ENCODE measurements around the gene RNF123. TPM values are rescaled to one million over a fixed set of nuclear protein-coding genes. Genes with fewer than 3 reads are reported as not detected.

RNF123 gene
- total RNA-seq, 4 donors from 2014 or later, result 34.6 to 99.5 (median 52.1) TPM

- H3K4me3 ChIP-seq, result no peak overlapping the region
- TF ChIP-seq POLR2AphosphoS5 (IDR thresholded peaks at IDR 0.05) (no peak), EP300 (IDR thresholded peaks at IDR 0.05; ENCODE audit: low read depth) (no peak), POLR2A (IDR thresholded peaks at IDR 0.05) (no peak)
- TF ChIP-seq, protein P1, sequence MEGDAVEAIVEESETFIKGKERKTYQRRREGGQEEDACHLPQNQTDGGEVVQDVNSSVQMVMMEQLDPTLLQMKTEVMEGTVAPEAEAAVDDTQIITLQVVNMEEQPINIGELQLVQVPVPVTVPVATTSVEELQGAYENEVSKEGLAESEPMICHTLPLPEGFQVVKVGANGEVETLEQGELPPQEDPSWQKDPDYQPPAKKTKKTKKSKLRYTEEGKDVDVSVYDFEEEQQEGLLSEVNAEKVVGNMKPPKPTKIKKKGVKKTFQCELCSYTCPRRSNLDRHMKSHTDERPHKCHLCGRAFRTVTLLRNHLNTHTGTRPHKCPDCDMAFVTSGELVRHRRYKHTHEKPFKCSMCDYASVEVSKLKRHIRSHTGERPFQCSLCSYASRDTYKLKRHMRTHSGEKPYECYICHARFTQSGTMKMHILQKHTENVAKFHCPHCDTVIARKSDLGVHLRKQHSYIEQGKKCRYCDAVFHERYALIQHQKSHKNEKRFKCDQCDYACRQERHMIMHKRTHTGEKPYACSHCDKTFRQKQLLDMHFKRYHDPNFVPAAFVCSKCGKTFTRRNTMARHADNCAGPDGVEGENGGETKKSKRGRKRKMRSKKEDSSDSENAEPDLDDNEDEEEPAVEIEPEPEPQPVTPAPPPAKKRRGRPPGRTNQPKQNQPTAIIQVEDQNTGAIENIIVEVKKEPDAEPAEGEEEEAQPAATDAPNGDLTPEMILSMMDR (IDR thresholded peaks at IDR 0.05), result no peak
- no peak for DNase-seq
- no peaks in the 10 kb centered on the region for H3K9me3 ChIP-seq
- 93% methylated on average over 11 of the region's 11 CpGs; no CpG with 5 or more reads in 1 of the 2 donors for WGBS, 2 donors (ENCODE audit: low coverage in 1 of 2)
- in situ Hi-C loops (cut with MboI; ENCODE audit: low pct_ligation_motif_present in 1 of 4, low pct_unique_long_range_greater_than_20kb in 1 of 4, low sequenced_read_pairs in 3 of 4), result loop anchor here in 1 of 4 donors (10.0 kb wide), 1 partner anchor 142 kb away; no protein-coding TSS in a partner anchor
- no peaks in the 10 kb centered on the region for H3K4me1 ChIP-seq
- intact Hi-C loops (cut with DNase I; ENCODE audit: low total_unique reads), result loop anchor here (10.0 kb wide), 2 partner anchors 142 to 202 kb away; partner anchors contain the start of gene MST1R
- no peak overlapping the region for H3K27ac ChIP-seq
- H3K27me3 ChIP-seq, result no peaks in the 10 kb centered on the region
- peaks cover 0 to 6% (median 0%) of the 10 kb centered on the region in 4 donors for H3K36me3 ChIP-seq
Measured at GRCh38 chr3:49702672-49703071, 13.3 kb downstream of the RNF123 start.

DNA sequence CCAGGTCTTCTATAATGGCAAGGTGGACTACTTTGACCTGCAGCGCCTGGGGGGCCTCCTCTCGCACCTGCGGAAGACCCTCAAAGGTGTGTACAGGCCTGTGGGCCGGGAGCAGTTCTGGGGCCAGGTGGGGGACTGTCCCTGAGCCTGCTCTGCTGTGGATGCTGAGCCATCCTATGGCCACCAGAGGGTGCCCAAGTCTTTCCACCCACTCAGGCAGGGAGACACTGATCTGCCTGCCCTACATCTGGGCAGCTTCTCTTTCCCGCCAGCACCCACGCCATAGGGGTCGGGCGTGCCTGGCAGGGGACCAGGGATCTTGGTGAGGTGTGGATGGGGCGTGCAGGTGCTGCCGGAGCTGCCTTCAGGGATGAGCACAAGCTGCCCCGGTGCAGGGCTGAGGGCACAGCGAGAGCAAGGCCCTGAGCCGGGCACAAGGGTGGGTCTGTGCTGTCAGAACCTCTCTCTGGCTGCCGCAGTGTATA is 14.1 kb downstream of the RNF123 start:
- Histone ChIP-seq H3K4me1 (no peaks in the 10 kb centered on the region), H3K4me3 (no peak overlapping the region), H3K27ac (no peak overlapping the region), H3K9me3 (no peaks in the 10 kb centered on the region), H3K27me3 (no peaks in the 10 kb centered on the region), H3K36me3 (no peaks in the 10 kb centered on the region)
- intact Hi-C loops (cut with DNase I; ENCODE audit: low total_unique reads) (loop anchor here (10.0 kb wide), 2 partner anchors 141 to 201 kb away; partner anchors contain the start of gene MST1R), in situ Hi-C loops (cut with MboI; ENCODE audit: low pct_ligation_motif_present in 1 of 4, low pct_unique_long_range_greater_than_20kb in 1 of 4, low sequenced_read_pairs in 3 of 4) (loop anchor here in 1 of 4 donors (10.0 kb wide), 1 partner anchor 141 kb away; no protein-coding TSS in a partner anchor)
- 58% methylated on average over 14 of the region's 14 CpGs; no CpG with 5 or more reads in 1 of the 2 donors for WGBS, 2 donors (ENCODE audit: low coverage in 1 of 2)
- DNase-seq, result peak; percentile 69
- TF ChIP-seq POLR2A (IDR thresholded peaks at IDR 0.05) (no peak), EP300 (IDR thresholded peaks at IDR 0.05; ENCODE audit: low read depth) (no peak), POLR2AphosphoS5 (IDR thresholded peaks at IDR 0.05) (no peak)
- TF ChIP-seq, protein P1 (IDR thresholded peaks at IDR 0.05), result peak; percentile 71 to 85 (median 83)

- H3K36me3 ChIP-seq, result no peaks in the 10 kb centered on the region
- no peak overlapping the region for H3K27ac ChIP-seq
- TF ChIP-seq EP300 (IDR thresholded peaks at IDR 0.05; ENCODE audit: low read depth), result no peak
- no peak for TF ChIP-seq POLR2AphosphoS5 (IDR thresholded peaks at IDR 0.05)
- TF ChIP-seq, protein P1 (IDR thresholded peaks at IDR 0.05), result no peak
- no peak for TF ChIP-seq POLR2A (IDR thresholded peaks at IDR 0.05)
- in situ Hi-C loops (cut with MboI; ENCODE audit: low pct_ligation_motif_present in 1 of 4, low pct_unique_long_range_greater_than_20kb in 1 of 4, low sequenced_read_pairs in 3 of 4), result loop anchor here in 1 of 4 donors (10.0 kb wide), 1 partner anchor 141 kb away; no protein-coding TSS in a partner anchor
- H3K9me3 ChIP-seq, result no peaks in the 10 kb centered on the region
- no peaks in the 10 kb centered on the region for H3K27me3 ChIP-seq
- H3K4me3 ChIP-seq, result no peak overlapping the region
- WGBS, 2 donors (ENCODE audit: low coverage in 1 of 2), result 93 to 98% methylated on average over 6 to 7 of the region's 7 CpGs
- H3K4me1 ChIP-seq, result no peaks in the 10 kb centered on the region
- intact Hi-C loops (cut with DNase I; ENCODE audit: low total_unique reads), result loop anchor here (10.0 kb wide), 2 partner anchors 141 to 201 kb away; partner anchors contain the start of gene MST1R
- no peak for DNase-seq
Measured at GRCh38 chr3:49703956-49704355, 14.6 kb downstream of the RNF123 start.

DNA sequence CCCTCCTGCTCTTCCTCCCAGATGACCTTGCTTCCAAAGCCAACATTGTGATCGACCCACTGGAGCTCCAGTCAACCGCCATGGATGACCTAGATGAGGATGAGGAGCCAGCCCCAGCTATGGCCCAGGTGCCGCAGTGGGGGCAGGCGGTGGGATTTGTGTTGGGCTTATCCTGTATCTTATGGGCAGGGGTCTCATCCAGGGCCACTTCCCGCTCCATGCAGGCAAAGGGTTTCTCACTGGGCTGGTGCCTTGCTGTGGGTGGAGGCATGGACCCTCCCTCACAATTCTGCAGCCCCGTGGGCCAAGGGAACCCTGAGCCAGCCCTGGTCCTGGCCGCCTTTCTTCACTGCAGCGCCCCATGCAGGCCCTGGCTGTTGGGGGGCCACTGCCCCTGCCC is 15.3 kb downstream of the RNF123 start:
- Histone ChIP-seq H3K27me3 (no peaks in the 10 kb centered on the region), H3K36me3 (no peaks in the 10 kb centered on the region), H3K4me3 (no peak overlapping the region), H3K4me1 (no peaks in the 10 kb centered on the region), H3K27ac (no peak overlapping the region), H3K9me3 (no peaks in the 10 kb centered on the region)
- no peak for TF ChIP-seq EP300 (IDR thresholded peaks at IDR 0.05; ENCODE audit: low read depth)
- TF ChIP-seq POLR2A (IDR thresholded peaks at IDR 0.05), result no peak
- no peak for TF ChIP-seq POLR2AphosphoS5 (IDR thresholded peaks at IDR 0.05)
- TF ChIP-seq, protein P1 (IDR thresholded peaks at IDR 0.05), result no peak
- in situ Hi-C loops (cut with MboI; ENCODE audit: low pct_ligation_motif_present in 1 of 4, low pct_unique_long_range_greater_than_20kb in 1 of 4, low sequenced_read_pairs in 3 of 4), result loop anchor here in 1 of 4 donors (10.0 kb wide), 1 partner anchor 140 kb away; no protein-coding TSS in a partner anchor
- WGBS, 2 donors (ENCODE audit: low coverage in 1 of 2), result 98% methylated on average over 8 of the region's 8 CpGs; no CpG with 5 or more reads in 1 of the 2 donors
- DNase-seq, result no peak
- intact Hi-C loops (cut with DNase I; ENCODE audit: low total_unique reads), result loop anchor here (10.0 kb wide), 2 partner anchors 140 to 200 kb away; partner anchors contain the start of gene MST1R

Measured in transverse colon (tissue), 4 donors.